HepG2 (cell line): ENCODE measurements around the gene HOXA7. TPM values are rescaled to one million over a fixed set of nuclear protein-coding genes. Genes with fewer than 3 reads are reported as not detected.
A peak's percentile ranks its signal among the peaks of the same experiment; 100 is the strongest.

ENCODE experiments used
- ATAC-seq: fragments of 200-7000 bp; cut with Tn5 transposase; 3 replicates; pipeline ENCODE4 v1.9.1; 2020; ENCODE audit warnings: mild to moderate bottlenecking, moderate library complexity
- BruUV-seq: library from RNA; stranded (reverse); fragments of 400-500 nt; replicated peaks from 2 replicates; lab custom pipeline; 2021; lab: Mats Ljungman, UMichigan
- CTCF ChIA-PET: fragments of 300-600 bp; formaldehyde crosslinking; extraction: SDS; loops from one replicate; lab custom pipeline; 2021; ENCODE audit warnings: low total read pairs, inconsistent platforms, low intra/inter-chr PET ratio; lab: Yijun Ruan, JAX
- POLR2A ChIA-PET: fragments of 350-600 bp; sonication (Branson Sonifier 250); formaldehyde crosslinking; loops from one replicate; lab custom pipeline; 2020; ENCODE audit warnings: antibody characterized with exemption, inconsistent platforms; lab: Yijun Ruan, JAX
- DNase-seq: peaks from one replicate; pipeline ENCODE4 v3.0.0-alpha.2; 2015; ENCODE audit warnings: low spot score
- FAIRE-seq: peaks from 3 replicates; lab custom pipeline; 2011; peaks lifted over from hg19 to GRCh38; lab: Jason Lieb, UNC
- H2AFZ ChIP-seq: one replicate; pipeline ENCODE4 v1.6.1; 2011; ENCODE audit warnings: low read length, inconsistent platforms
- H3K27ac ChIP-seq: fragments of 300-600 bp; 3 replicates; pipeline ENCODE4 v1.8.0; 2011; ENCODE audit warnings: mixed run types, mild to moderate bottlenecking, mixed read lengths, low read length, inconsistent platforms; ENCODE audit not compliant: insufficient read depth; ENCODE audit errors: extremely low read length
- H3K27me3 ChIP-seq, 2 experiments: fragments of 200-600 bp in 1 of 2; 2 replicates in 1 of 2; 3 replicates in 1 of 2; pipeline versions ENCODE4 v1.6.0 to v1.8.0; 2011; ENCODE audit warnings: low read length in 2 of 2, mild to moderate bottlenecking in 2 of 2, moderate library complexity in 2 of 2, inconsistent platforms in 1 of 2; ENCODE audit not compliant: insufficient read depth in 2 of 2, control insufficient read depth in 1 of 2
- H3K36me3 ChIP-seq, 2 experiments: fragments of 200-600 bp in 1 of 2; replicated peaks in 1 of 2; 2 replicates in 1 of 2; 3 replicates in 1 of 2; pipeline versions ENCODE4 v1.5.1 to v1.8.0; 2011; ENCODE audit warnings: low read length in 2 of 2, inconsistent platforms in 1 of 2; ENCODE audit not compliant: insufficient read depth in 2 of 2, control insufficient read depth in 1 of 2
- H3K4me1 ChIP-seq: 2 replicates; pipeline ENCODE4 v1.5.1; 2012; ENCODE audit warnings: low read length, inconsistent platforms; ENCODE audit not compliant: insufficient read depth
- H3K4me2 ChIP-seq: 2 replicates; pipeline ENCODE4 v1.6.0; 2011; ENCODE audit warnings: low read depth, low read length, inconsistent platforms
- H3K4me3 ChIP-seq, 3 experiments: fragments of 200-600 bp in 1 of 3; sonication (generic), shearing (Covaris generic) in 1 of 3; replicated peaks in 1 of 3; 2 replicates each; pipeline ENCODE4 v1.5.1; 2011 to 2016; ENCODE audit warnings: low read length in 3 of 3, inconsistent platforms in 2 of 3, low read depth in 2 of 3, mild to moderate bottlenecking in 2 of 3, control low read depth in 1 of 3, mixed read lengths in 1 of 3; ENCODE audit not compliant: insufficient read depth in 1 of 3
- H3K79me2 ChIP-seq: one replicate; pipeline ENCODE4 v1.6.1; 2011; ENCODE audit warnings: low read length, inconsistent platforms; ENCODE audit not compliant: insufficient read depth
- H3K9ac ChIP-seq: 2 replicates; pipeline ENCODE4 v1.6.0; 2011; ENCODE audit warnings: mild to moderate bottlenecking, low read depth, low read length, inconsistent platforms; ENCODE audit not compliant: insufficient read depth
- H3K9me3 ChIP-seq: 2 replicates; pipeline ENCODE4 v1.5.1; 2012; ENCODE audit warnings: mild to moderate bottlenecking, low read length
- H4K20me1 ChIP-seq: 2 replicates; pipeline ENCODE4 v1.6.0; 2011; ENCODE audit warnings: inconsistent platforms, mild to moderate bottlenecking, low read length, moderate library complexity; ENCODE audit not compliant: insufficient read depth
- ARNTL ChIP-seq: sonication (generic); formaldehyde crosslinking; IDR thresholded peaks from 2 replicates; pipeline ENCODE4 v1.4.0; 2020; ENCODE audit warnings: mild to moderate bottlenecking, missing genetic modification reagents
- BRD4 ChIP-seq: sonication (generic); formaldehyde crosslinking; IDR thresholded peaks from 2 replicates; pipeline ENCODE4 v1.4.0; 2020; ENCODE audit warnings: missing genetic modification reagents
- CBX1 ChIP-seq: IDR thresholded peaks from one replicate; pipeline ENCODE4 v1.6.1; 2016; ENCODE audit warnings: antibody characterized with exemption, low read depth
- CHD4 ChIP-seq: fragments of 200-600 bp; sonication (generic); IDR thresholded peaks from 2 replicates; pipeline ENCODE4 v1.7.0; 2017; ENCODE audit warnings: mild to moderate bottlenecking, low read length, borderline replicate concordance
- EEA1 ChIP-seq: sonication (generic); formaldehyde crosslinking; IDR thresholded peaks from 2 replicates; pipeline ENCODE4 v1.5.1; 2020; ENCODE audit warnings: mild to moderate bottlenecking, missing genetic modification reagents, borderline replicate concordance
- HMGA1 ChIP-seq: sonication (generic); formaldehyde crosslinking; conservative IDR thresholded peaks from 2 replicates; pipeline ENCODE4 v1.4.0; 2020; ENCODE audit warnings: missing genetic modification reagents
- HNF4A ChIP-seq: sonication (generic); formaldehyde crosslinking; IDR thresholded peaks from 2 replicates; pipeline ENCODE4 v1.4.0; 2020; ENCODE audit warnings: missing genetic modification reagents
- MAF1 ChIP-seq: sonication (generic); formaldehyde crosslinking; IDR thresholded peaks from 2 replicates; pipeline ENCODE4 v1.5.0; 2020; ENCODE audit warnings: missing genetic modification reagents, borderline replicate concordance
- NCOR1 ChIP-seq: fragments of 200-600 bp; sonication (generic); IDR thresholded peaks from 2 replicates; pipeline ENCODE4 v1.7.0; 2017; ENCODE audit warnings: antibody characterized with exemption, low read length, borderline replicate concordance
- PHB2 ChIP-seq: fragments of 450-650 bp; IDR thresholded peaks from 2 replicates; pipeline ENCODE4 v1.6.1; 2018; ENCODE audit not compliant: partially characterized antibody
- PHF5A ChIP-seq: IDR thresholded peaks from one replicate; pipeline ENCODE4 v1.6.1; 2018; ENCODE audit warnings: low read depth, missing genetic modification reagents; ENCODE audit not compliant: unreplicated experiment
- PRPF4 ChIP-seq: fragments of 200-400 bp; formaldehyde crosslinking; IDR thresholded peaks from 2 replicates; pipeline ENCODE4 v1.6.1; 2016; ENCODE audit warnings: low read length, low read depth; ENCODE audit not compliant: poor library complexity, severe bottlenecking
- SALL2 ChIP-seq: sonication (generic); formaldehyde crosslinking; IDR thresholded peaks from 2 replicates; pipeline ENCODE4 v1.8.1; 2023; ENCODE audit warnings: mild to moderate bottlenecking, missing genetic modification reagents, inconsistent platforms
- SOX6 ChIP-seq, 2 experiments: fragments of 450-650 bp in 1 of 2; sonication (generic) in 1 of 2; formaldehyde crosslinking in 1 of 2; IDR thresholded peaks; 2 replicates each; pipeline versions ENCODE4 v1.4.0 to v1.6.1; 2017 to 2020; ENCODE audit warnings: antibody characterized with exemption in 1 of 2, mild to moderate bottlenecking in 1 of 2, missing genetic modification reagents in 1 of 2
- SP140L ChIP-seq: sonication (generic); formaldehyde crosslinking; IDR thresholded peaks from 2 replicates; pipeline ENCODE4 v1.4.0; 2020; ENCODE audit warnings: missing genetic modification reagents, borderline replicate concordance
- ZNF143 ChIP-seq: sonication (generic); formaldehyde crosslinking; IDR thresholded peaks from 2 replicates; pipeline ENCODE4 v1.4.0; 2020; ENCODE audit warnings: missing genetic modification reagents
- ZNF274 ChIP-seq: sonication (generic); formaldehyde crosslinking; IDR thresholded peaks from 2 replicates; pipeline ENCODE4 v1.5.1; 2020; ENCODE audit warnings: mild to moderate bottlenecking, missing genetic modification reagents
- ZNF362 ChIP-seq: sonication (generic); formaldehyde crosslinking; IDR thresholded peaks from 2 replicates; pipeline ENCODE4 v1.4.0; 2020; ENCODE audit warnings: missing genetic modification reagents, mild to moderate bottlenecking, borderline replicate concordance
- ZNF496 ChIP-seq: sonication (generic); formaldehyde crosslinking; IDR thresholded peaks from 2 replicates; pipeline ENCODE4 v1.8.1; 2023; ENCODE audit warnings: mild to moderate bottlenecking, moderate library complexity, missing genetic modification reagents; ENCODE audit not compliant: insufficient replicate concordance
- WGBS: methylation state at CpG from one replicate; pipeline ENCODE4 v1.1.6; 2017; ENCODE audit warnings: low lambda C conversion rate; 5-methylcytosine and 5-hydroxymethylcytosine counted together
- in situ Hi-C: cut with HindIII; loops from 2 replicates; pipeline ENCODE4 v1.10.0; 2017; ENCODE audit warnings: low pct_unique_long_range_greater_than_20kb; ENCODE audit not compliant: extremely low pct_ligation_motif_present
- intact Hi-C: fragments of 100-400 bp; cut with micrococcal nuclease; formaldehyde crosslinking; loops from one replicate; pipeline ENCODE4 v1.10.0; 2022; ENCODE audit not compliant: unreplicated experiment
- polyA plus RNA-seq, 8 experiments: library from polyadenylated mRNA; depleted of rRNA in 3 of 8; stranded (reverse) in 7 of 8; unstranded in 1 of 8; fragments of >200 nt; fragmentation: Illumina TruSeq in 4 of 8; extraction: Trizol in 4 of 8; gene quantifications; 2 replicates each; pipeline versions ENCODE4 v1.2.1 to v1.2.3, GENCODE V29; 2011 to 2016; ENCODE audit warnings: low read depth in 4 of 8, missing spikeins in 1 of 8, mixed read lengths in 1 of 8; ENCODE audit not compliant: insufficient read depth in 1 of 8
- total RNA-seq, 5 experiments: library from RNA; depleted of rRNA; stranded (reverse); fragments of >200 nt; fragmentation: Illumina TruSeq; extraction: Trizol; gene quantifications; 2 replicates each; pipeline ENCODE4 v1.2.3, GENCODE V29; 2016; ENCODE audit warnings: low read depth in 1 of 5
- TF ChIP-seq, protein P1 (sequence below): sonication (generic); IDR thresholded peaks from 2 replicates; pipeline ENCODE4 v1.6.1; 2016; ENCODE audit warnings: low read depth, borderline replicate concordance
- TF ChIP-seq, protein P2 (sequence below): sonication (generic); formaldehyde crosslinking; IDR thresholded peaks from 2 replicates; pipeline ENCODE4 v1.4.0; 2020; ENCODE audit warnings: missing genetic modification reagents

The HOXA7 gene
- total and polyA plus RNA-seq, 2 of the 13 experiments (the other 11 are each of a cell fraction or from before 2014, with no cell fraction given): 0.05 TPM; not detected in 1

- H3K4me1 ChIP-seq: peaks cover 77% of the 10 kb centered on the region
- H3K36me3 ChIP-seq: peaks cover 0 to 8% of the 10 kb centered on the region in 2 experiments; a peak in 2 of 5 replicates
- H3K9me3 ChIP-seq: no peaks in the 10 kb centered on the region
- peak overlapping the region; percentile 88 for H3K9ac ChIP-seq
- DNase-seq (peak; percentile 94), FAIRE-seq (peak; percentile 95), ATAC-seq (peak; percentile 87)
- no peak overlapping the region for H2AFZ ChIP-seq
- 2% methylated on average over 28 of the region's 42 CpGs for WGBS
- ChIA-PET CTCF (no interaction called here), POLR2A (interaction anchor here (1.0 to 5.8 kb wide), 17 partner anchors 10 to 774 kb away, joined by 3 to 118 read pairs (median 6); partner anchors contain the start of genes HOXA1, HOXA4, HOXA5 and SKAP2)
- intact Hi-C loops (loop anchor here (1.0 kb wide), 1 partner anchor 8 kb away; the partner anchor contains the start of gene HOXA4), in situ Hi-C loops (no loop called here)
- peak overlapping the region; percentile 82 to 95 (median 87) for H3K4me3 ChIP-seq
- peaks cover 13% of the 10 kb centered on the region for H4K20me1 ChIP-seq
- BruUV-seq: no TSS peak
- H3K4me2 ChIP-seq: peak overlapping the region; percentile 87
- no peaks in the 10 kb centered on the region; a peak in 1 of 5 replicates for H3K27me3 ChIP-seq
- H3K27ac ChIP-seq: peak overlapping the region; percentile 96
- peaks cover 56% of the 10 kb centered on the region for H3K79me2 ChIP-seq
- no peak for TF ChIP-seq EEA1
- TF ChIP-seq CBX1: peak; percentile 54
- TF ChIP-seq ARNTL: no peak; the same call in 1 of the 2 replicates
- 0 out of 2 replicates have a peak, but pooled peaks have one; percentile 11 for TF ChIP-seq ZNF362 (CRISPR knock-in tag)
- TF ChIP-seq CHD4: no peak
- TF ChIP-seq PRPF4: no peak
- TF ChIP-seq ZNF143 (CRISPR knock-in tag): no peak
- TF ChIP-seq HNF4A (CRISPR knock-in tag): peak; percentile 92
- TF ChIP-seq HMGA1 (CRISPR knock-in tag): no peak
- peak; percentile 92 for TF ChIP-seq BRD4 (CRISPR knock-in tag)
- TF ChIP-seq, protein P1, sequence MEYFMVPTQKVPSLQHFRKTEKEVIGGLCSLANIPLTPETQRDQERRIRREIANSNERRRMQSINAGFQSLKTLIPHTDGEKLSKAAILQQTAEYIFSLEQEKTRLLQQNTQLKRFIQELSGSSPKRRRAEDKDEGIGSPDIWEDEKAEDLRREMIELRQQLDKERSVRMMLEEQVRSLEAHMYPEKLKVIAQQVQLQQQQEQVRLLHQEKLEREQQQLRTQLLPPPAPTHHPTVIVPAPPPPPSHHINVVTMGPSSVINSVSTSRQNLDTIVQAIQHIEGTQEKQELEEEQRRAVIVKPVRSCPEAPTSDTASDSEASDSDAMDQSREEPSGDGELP: no peak
- TF ChIP-seq PHB2: no peak
- TF ChIP-seq MAF1 (CRISPR knock-in tag): no peak
- no peak for TF ChIP-seq SP140L
- TF ChIP-seq ZNF496 (CRISPR knock-in tag): no peak
- no peak for TF ChIP-seq SOX6 (IDR thresholded peaks at IDR 0.05)
- TF ChIP-seq SOX6 (CRISPR knock-in tag; IDR thresholded peaks at IDR 0.05): peak; percentile 85
- TF ChIP-seq SALL2 (CRISPR knock-in tag): no peak; the same call in 1 of the 2 replicates
- no peak for TF ChIP-seq ZNF274 (CRISPR knock-in tag)
- TF ChIP-seq, protein P2, sequence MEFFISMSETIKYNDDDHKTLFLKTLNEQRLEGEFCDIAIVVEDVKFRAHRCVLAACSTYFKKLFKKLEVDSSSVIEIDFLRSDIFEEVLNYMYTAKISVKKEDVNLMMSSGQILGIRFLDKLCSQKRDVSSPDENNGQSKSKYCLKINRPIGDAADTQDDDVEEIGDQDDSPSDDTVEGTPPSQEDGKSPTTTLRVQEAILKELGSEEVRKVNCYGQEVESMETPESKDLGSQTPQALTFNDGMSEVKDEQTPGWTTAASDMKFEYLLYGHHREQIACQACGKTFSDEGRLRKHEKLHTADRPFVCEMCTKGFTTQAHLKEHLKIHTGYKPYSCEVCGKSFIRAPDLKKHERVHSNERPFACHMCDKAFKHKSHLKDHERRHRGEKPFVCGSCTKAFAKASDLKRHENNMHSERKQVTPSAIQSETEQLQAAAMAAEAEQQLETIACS (CRISPR knock-in tag): no peak
- no peak for TF ChIP-seq PHF5A
- TF ChIP-seq NCOR1: peak; percentile 90
Observed at GRCh38 chr7:27122077-27122910, 34.2 kb downstream of the HOXA7 start.
